Nephron (organoid): ENCODE data around the gene CD99L2.
"Not testable (repeated sequence)": the region's sequence is repeated elsewhere in the genome, so short reads cannot be mapped to it uniquely, and the experiment has no call there.

Experiments
- H3K27ac Mint-ChIP-seq, 3 experiments: 2 replicates each; pipeline ENCODE4 v1.8.0; 2020; ENCODE audit warnings: mixed read lengths in 3 of 3, mild to moderate bottlenecking in 2 of 3, moderate library complexity in 1 of 3
- H3K27me3 Mint-ChIP-seq: 2 replicates; pipeline ENCODE4 v1.8.0; 2021; ENCODE audit warnings: low read depth, mild to moderate bottlenecking, moderate library complexity, mixed read lengths
- H3K36me3 Mint-ChIP-seq: 2 replicates; pipeline ENCODE4 v1.8.0; 2020; ENCODE audit warnings: low read depth, mixed read lengths
- H3K4me1 Mint-ChIP-seq: 2 replicates; pipeline ENCODE4 v1.8.0; 2020; ENCODE audit warnings: mixed read lengths
- H3K4me3 Mint-ChIP-seq, 3 experiments: 2 replicates each; pipeline ENCODE4 v1.8.0; 2020; ENCODE audit warnings: mild to moderate bottlenecking in 3 of 3, mixed read lengths in 3 of 3, moderate library complexity in 2 of 3
- H3K9me3 Mint-ChIP-seq: 2 replicates; pipeline ENCODE4 v1.8.0; 2020; ENCODE audit warnings: mixed read lengths
- CTCF ChIP-seq, 3 experiments: fragments of 200-600 bp; sonication (generic); IDR thresholded peaks; one replicate each; pipeline ENCODE4 v1.5.0; 2021; ENCODE audit warnings: antibody characterized with exemption in 3 of 3; ENCODE audit not compliant: unreplicated experiment in 3 of 3

The CD99L2 gene

GRCh38 chrX:150841456-150842197, 56.8 kb downstream of the CD99L2 start:
- Mint-ChIP-seq H3K27me3 (no peaks in the 10 kb centered on the region), H3K9me3 (peaks cover 2% of the 10 kb centered on the region), H3K36me3 (no peaks in the 10 kb centered on the region), H3K4me3 (no peak overlapping the region), H3K4me1 (peaks cover 4% of the 10 kb centered on the region), H3K27ac (no peak overlapping the region)
- TF ChIP-seq CTCF (IDR thresholded peaks at IDR 0.05; ENCODE audit: unreplicated experiment in 3 of 3) = no peak

DNA sequence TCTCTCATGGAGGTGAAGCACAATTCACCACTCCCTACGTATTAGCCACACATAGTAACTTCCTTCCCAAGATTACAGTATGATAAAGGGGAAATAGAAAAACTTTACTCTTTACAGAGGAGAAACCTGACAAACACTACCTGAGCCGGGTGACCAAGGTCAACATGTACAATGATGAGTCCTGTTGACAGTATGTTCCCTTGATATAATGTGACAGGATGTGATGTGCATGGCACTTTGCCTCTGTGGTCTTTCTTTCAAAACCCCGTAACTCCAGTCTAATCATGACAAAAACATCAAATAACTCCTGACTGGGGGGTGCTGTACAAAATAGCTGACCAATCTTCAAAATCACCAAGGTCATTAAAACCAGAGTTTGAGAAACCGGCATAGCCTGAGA, 60.6 kb downstream of the CD99L2 start:
- Mint-ChIP-seq H3K36me3 (peaks cover 17% of the 10 kb centered on the region), H3K9me3 (peaks cover 20% of the 10 kb centered on the region), H3K27me3 (peaks cover 3% of the 10 kb centered on the region), H3K4me3 (no peak overlapping the region), H3K4me1 (no peaks in the 10 kb centered on the region), H3K27ac (no peak overlapping the region)
- no peak for TF ChIP-seq CTCF (IDR thresholded peaks at IDR 0.05; ENCODE audit: unreplicated experiment in 3 of 3)

- H3K27me3 Mint-ChIP-seq = peaks cover 3% of the 10 kb centered on the region
- peaks cover 28% of the 10 kb centered on the region for H3K9me3 Mint-ChIP-seq
- H3K27ac Mint-ChIP-seq = no peak overlapping the region
- TF ChIP-seq CTCF (IDR thresholded peaks at IDR 0.05; ENCODE audit: unreplicated experiment in 3 of 3) = no peak
- H3K4me1 Mint-ChIP-seq = no peaks in the 10 kb centered on the region
- peaks cover 31% of the 10 kb centered on the region for H3K36me3 Mint-ChIP-seq
- no peak overlapping the region for H3K4me3 Mint-ChIP-seq
Observed at GRCh38 chrX:150834695-150835094, 63.8 kb downstream of the CD99L2 start.

DNA sequence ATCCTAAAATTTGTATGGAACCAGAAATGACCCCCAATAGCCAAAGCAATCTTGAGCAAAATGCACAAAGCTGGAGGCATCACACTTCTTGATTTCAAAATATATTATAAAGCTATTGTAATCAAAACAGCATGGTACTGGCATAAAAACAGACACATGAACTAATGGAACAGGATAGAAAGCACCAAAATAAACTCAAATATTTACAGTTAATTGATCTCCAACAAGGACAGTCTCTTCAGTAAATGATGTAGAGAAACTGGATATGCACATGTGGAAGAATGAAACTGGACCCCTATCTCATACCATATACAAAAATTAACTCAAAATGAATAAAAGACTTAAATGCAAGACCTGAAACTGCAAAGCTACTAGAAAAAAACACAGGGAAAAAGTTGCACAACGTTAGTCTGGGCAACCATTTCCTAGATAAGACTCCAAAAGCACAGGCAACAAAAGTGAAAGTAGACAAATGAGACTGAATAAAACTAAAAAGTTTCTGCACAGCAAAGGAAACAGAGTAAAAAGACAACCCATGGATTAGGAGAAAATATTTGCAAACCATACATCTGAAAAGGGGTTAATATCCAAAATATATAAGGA, 64.9 kb downstream of the CD99L2 start:
- no peak for TF ChIP-seq CTCF (IDR thresholded peaks at IDR 0.05; ENCODE audit: unreplicated experiment in 3 of 3)
- peaks cover 37% of the 10 kb centered on the region for H3K36me3 Mint-ChIP-seq
- H3K4me1 Mint-ChIP-seq = no peaks in the 10 kb centered on the region
- no peak overlapping the region for H3K27ac Mint-ChIP-seq
- H3K4me3 Mint-ChIP-seq = no peak overlapping the region
- peaks cover 3% of the 10 kb centered on the region for H3K27me3 Mint-ChIP-seq
- H3K9me3 Mint-ChIP-seq = peaks cover 28% of the 10 kb centered on the region

DNA sequence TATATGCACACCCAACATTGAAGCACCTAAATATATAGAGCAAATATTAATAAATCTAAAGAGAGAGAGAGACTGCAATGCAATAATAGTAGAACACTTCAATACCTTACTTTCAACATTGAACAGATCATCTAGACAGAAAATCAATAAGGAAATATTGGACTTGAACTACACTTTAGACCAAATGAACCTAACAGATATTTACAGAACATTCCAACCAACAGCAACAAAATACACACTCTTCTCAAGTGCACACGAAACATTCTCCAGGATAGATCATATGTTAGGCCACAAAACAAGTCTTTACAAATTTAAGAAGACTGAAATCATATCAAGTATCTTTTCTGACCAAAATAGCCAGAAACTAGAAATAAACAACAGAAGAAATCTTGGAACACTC, 66.6 kb downstream of the CD99L2 start:
- no peak for TF ChIP-seq CTCF (IDR thresholded peaks at IDR 0.05; ENCODE audit: unreplicated experiment in 3 of 3)
- Mint-ChIP-seq H3K4me3 (no peak overlapping the region), H3K27ac (no peak overlapping the region), H3K4me1 (no peaks in the 10 kb centered on the region), H3K27me3 (peaks cover 3% of the 10 kb centered on the region), H3K36me3 (peaks cover 51% of the 10 kb centered on the region), H3K9me3 (peaks cover 30% of the 10 kb centered on the region)

DNA sequence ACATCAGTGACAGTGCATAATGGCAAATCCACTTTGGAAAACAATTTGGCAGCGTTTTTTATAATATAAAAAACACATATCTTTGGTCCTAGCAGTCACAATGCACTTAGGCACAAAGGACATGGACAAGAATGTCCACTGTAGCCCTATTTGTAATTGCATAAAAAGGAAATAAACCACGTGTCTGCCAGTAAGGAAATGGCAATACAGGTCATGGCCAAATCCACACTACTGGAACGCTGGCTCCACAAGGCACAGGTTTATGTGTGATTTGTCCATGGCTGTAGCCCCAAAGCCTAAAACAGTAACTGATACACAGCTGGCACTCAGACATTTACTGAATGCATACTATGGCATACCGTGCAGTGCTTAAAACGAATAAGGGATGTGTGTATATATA, 69.7 kb downstream of the CD99L2 start:
- no peaks in the 10 kb centered on the region for H3K4me1 Mint-ChIP-seq
- H3K27ac Mint-ChIP-seq = no peak overlapping the region
- H3K4me3 Mint-ChIP-seq = no peak overlapping the region
- peaks cover 24% of the 10 kb centered on the region for H3K9me3 Mint-ChIP-seq
- no peaks in the 10 kb centered on the region for H3K27me3 Mint-ChIP-seq
- TF ChIP-seq CTCF (IDR thresholded peaks at IDR 0.05; ENCODE audit: unreplicated experiment in 3 of 3) = no peak
- peaks cover 54% of the 10 kb centered on the region for H3K36me3 Mint-ChIP-seq

DNA sequence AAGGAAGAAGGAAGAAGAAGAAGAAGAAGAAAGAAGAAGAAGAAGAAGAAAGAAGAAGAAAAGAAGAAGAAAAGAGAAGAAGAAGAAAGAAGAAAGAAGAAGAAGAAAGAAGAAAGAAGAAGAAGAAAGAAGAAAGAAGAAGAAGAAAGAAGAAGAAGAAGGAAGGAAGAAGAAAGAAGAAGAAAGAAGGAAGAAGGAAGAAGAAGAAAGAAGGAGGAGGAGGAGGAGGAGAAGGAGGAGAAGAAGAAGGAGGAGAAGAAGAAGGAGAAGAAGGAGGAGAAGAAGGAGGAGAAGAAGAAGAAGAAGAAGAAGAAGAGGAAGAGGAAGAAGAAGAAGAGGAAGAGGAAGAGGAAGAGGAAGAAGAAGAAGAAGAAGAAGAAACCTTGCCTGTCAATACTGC, 74.1 kb downstream of the CD99L2 start:
- H3K9me3 Mint-ChIP-seq = peaks cover 35% of the 10 kb centered on the region
- H3K27me3 Mint-ChIP-seq, H3K27ac Mint-ChIP-seq, H3K4me3 Mint-ChIP-seq, H3K4me1 Mint-ChIP-seq: not testable (repeated sequence)
- peaks cover 59% of the 10 kb centered on the region for H3K36me3 Mint-ChIP-seq

DNA sequence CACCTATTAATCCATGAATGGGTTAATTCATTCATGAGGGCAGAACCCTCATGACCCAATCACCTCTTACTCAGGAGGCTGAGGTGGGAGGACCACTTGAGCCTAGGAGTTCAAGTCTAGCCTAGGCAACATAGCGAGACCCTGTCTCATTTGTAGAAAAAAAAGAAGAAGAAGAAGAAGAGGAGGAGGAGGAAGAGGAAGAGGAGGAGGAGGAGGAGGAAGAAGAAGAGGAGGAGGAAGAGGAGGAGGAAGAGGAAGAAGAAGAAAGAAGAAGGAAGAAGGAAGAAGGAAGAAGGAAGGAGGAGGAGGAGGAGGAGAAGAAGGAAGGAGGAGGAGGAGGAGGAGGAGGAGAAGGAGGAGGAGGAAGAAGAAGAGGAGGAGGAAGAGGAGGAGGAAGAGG, 74.6 kb downstream of the CD99L2 start:
- H3K4me3 Mint-ChIP-seq, H3K4me1 Mint-ChIP-seq, H3K27ac Mint-ChIP-seq, H3K27me3 Mint-ChIP-seq: not testable (repeated sequence)
- Mint-ChIP-seq H3K9me3 (peaks cover 38% of the 10 kb centered on the region), H3K36me3 (peaks cover 59% of the 10 kb centered on the region)
